ENCODE measurements around the gene PATJ.
A peak's percentile ranks its signal among the peaks of the same experiment; 100 is the strongest.

Gene PATJ

GRCh38 chr1:61732726-61733125 is 9.6 kb upstream of the PATJ start:
- Histone ChIP-seq H3K23ac (ENCODE audit: low read length in 2 of 2) (no peak overlapping the region), H3K4me1 (ENCODE audit: control insufficient read depth, insufficient read depth, low read depth, low read length) (no peaks in the 10 kb centered on the region), H4K91ac (ENCODE audit: low read length) (no peak overlapping the region), H3K36me3 (ENCODE audit: control insufficient read depth in 1 of 2, insufficient read depth in 2 of 2, low read depth in 1 of 2, low read length in 2 of 2) (no peaks in the 10 kb centered on the region), H3K18ac (ENCODE audit: low read depth in 1 of 2, low read length in 2 of 2) (no peak overlapping the region), H3K4me2 (ENCODE audit: low read length, poor library complexity, severe bottlenecking) (no peak overlapping the region), H3K4ac (ENCODE audit: low read depth in 1 of 2, low read length in 2 of 2) (no peak overlapping the region), H3K79me1 (replicated peaks; ENCODE audit: low read length, poor library complexity, severe bottlenecking) (no peaks in the 10 kb centered on the region), H2BK12ac (ENCODE audit: low read length in 2 of 2) (no peak overlapping the region), H3K9me3 (ENCODE audit: control insufficient read depth, low read length) (no peaks in the 10 kb centered on the region), H3K27me3 (ENCODE audit: control insufficient read depth in 1 of 2, insufficient read depth in 1 of 2, low read length in 2 of 2) (no peaks in the 10 kb centered on the region), H3K14ac (ENCODE audit: low read length in 2 of 2) (no peak overlapping the region), H3K27ac (ENCODE audit: low read length, poor library complexity, severe bottlenecking) (no peak overlapping the region), H3K4me3 (ENCODE audit: insufficient read depth in 1 of 2, low read depth in 1 of 2, low read length in 2 of 2) (no peak overlapping the region), H2AK5ac (ENCODE audit: low read length, severe bottlenecking) (no peak overlapping the region), H4K8ac (ENCODE audit: low read length) (no peak overlapping the region), H3K9ac (ENCODE audit: low read length) (no peak overlapping the region), H2BK120ac (ENCODE audit: low read depth, low read length) (no peak overlapping the region), H2BK5ac (ENCODE audit: low read depth, low read length, poor library complexity, severe bottlenecking) (no peak overlapping the region), H2AFZ (ENCODE audit: low read depth, low read length) (no peak overlapping the region), H2BK15ac (ENCODE audit: low read depth, poor library complexity, severe bottlenecking) (no peak overlapping the region)
- no peak for DNase-seq
- WGBS: 86% methylated on average over 3 of the region's 3 CpGs

- H3K27ac ChIP-seq (ENCODE audit: low read length, poor library complexity, severe bottlenecking): no peak overlapping the region
- H2AFZ ChIP-seq (ENCODE audit: low read depth, low read length): no peak overlapping the region
- no peaks in the 10 kb centered on the region for H3K27me3 ChIP-seq (ENCODE audit: control insufficient read depth in 1 of 2, insufficient read depth in 1 of 2, low read length in 2 of 2)
- H2AK5ac ChIP-seq (ENCODE audit: low read length, severe bottlenecking): no peak overlapping the region
- peak overlapping the region in 1 of 2 experiments; percentile 85 for H3K4me3 ChIP-seq (ENCODE audit: insufficient read depth in 1 of 2, low read depth in 1 of 2, low read length in 2 of 2)
- no peaks in the 10 kb centered on the region for H3K9me3 ChIP-seq (ENCODE audit: control insufficient read depth, low read length)
- H2BK15ac ChIP-seq (ENCODE audit: low read depth, poor library complexity, severe bottlenecking): no peak overlapping the region
- no peak overlapping the region for H2BK120ac ChIP-seq (ENCODE audit: low read depth, low read length)
- peaks cover 4% of the 10 kb centered on the region for H3K4me1 ChIP-seq (ENCODE audit: control insufficient read depth, insufficient read depth, low read depth, low read length)
- no peak overlapping the region for H2BK5ac ChIP-seq (ENCODE audit: low read depth, low read length, poor library complexity, severe bottlenecking)
- peak overlapping the region; percentile 54 for H4K8ac ChIP-seq (ENCODE audit: low read length)
- no peak overlapping the region for H3K4ac ChIP-seq (ENCODE audit: low read depth in 1 of 2, low read length in 2 of 2)
- no peak overlapping the region for H3K23ac ChIP-seq (ENCODE audit: low read length in 2 of 2)
- H2BK12ac ChIP-seq (ENCODE audit: low read length in 2 of 2): no peak overlapping the region
- no peak for DNase-seq
- no peak overlapping the region for H3K4me2 ChIP-seq (ENCODE audit: low read length, poor library complexity, severe bottlenecking)
- no peak overlapping the region for H3K14ac ChIP-seq (ENCODE audit: low read length in 2 of 2)
- H3K9ac ChIP-seq (ENCODE audit: low read length): peak overlapping the region; percentile 97
- H4K91ac ChIP-seq (ENCODE audit: low read length): no peak overlapping the region
- H3K36me3 ChIP-seq (ENCODE audit: control insufficient read depth in 1 of 2, insufficient read depth in 2 of 2, low read depth in 1 of 2, low read length in 2 of 2): no peaks in the 10 kb centered on the region
- 90% methylated on average over 14 of the region's 19 CpGs for whole genome bisulfite sequencing
- H3K18ac ChIP-seq (ENCODE audit: low read depth in 1 of 2, low read length in 2 of 2): no peak overlapping the region
- peaks cover 11% of the 10 kb centered on the region for H3K79me1 ChIP-seq (replicated peaks; ENCODE audit: low read length, poor library complexity, severe bottlenecking)
Observed at GRCh38 chr1:61740751-61741700, 1.3 kb upstream of the PATJ start.

- H3K36me3 ChIP-seq (ENCODE audit: control insufficient read depth in 1 of 2, insufficient read depth in 2 of 2, low read depth in 1 of 2, low read length in 2 of 2): no peaks in the 10 kb centered on the region
- no peak overlapping the region for H2AK5ac ChIP-seq (ENCODE audit: low read length, severe bottlenecking)
- DNase-seq: peak; percentile 50
- H3K4me2 ChIP-seq (ENCODE audit: low read length, poor library complexity, severe bottlenecking): peak overlapping the region; percentile 75
- peak overlapping the region; percentile 79 for H2BK120ac ChIP-seq (ENCODE audit: low read depth, low read length)
- H2AFZ ChIP-seq (ENCODE audit: low read depth, low read length): peak overlapping the region; percentile 91
- H3K27ac ChIP-seq (ENCODE audit: low read length, poor library complexity, severe bottlenecking): peak overlapping the region; percentile 36
- H3K4me3 ChIP-seq (ENCODE audit: insufficient read depth in 1 of 2, low read depth in 1 of 2, low read length in 2 of 2): peak overlapping the region; percentile 85 to 93
- peak overlapping the region; percentile 34 for H4K91ac ChIP-seq (ENCODE audit: low read length)
- no peak overlapping the region for H2BK12ac ChIP-seq (ENCODE audit: low read length in 2 of 2)
- peaks cover 6% of the 10 kb centered on the region for H3K4me1 ChIP-seq (ENCODE audit: control insufficient read depth, insufficient read depth, low read depth, low read length)
- 3% methylated on average over 41 of the region's 74 CpGs for WGBS
- peak overlapping the region; percentile 29 to 62 for H3K18ac ChIP-seq (ENCODE audit: low read depth in 1 of 2, low read length in 2 of 2)
- H2BK15ac ChIP-seq (ENCODE audit: low read depth, poor library complexity, severe bottlenecking): peak overlapping the region; percentile 96
- H3K14ac ChIP-seq (ENCODE audit: low read length in 2 of 2): peak overlapping the region in 1 of 2 experiments; percentile 11
- H3K9ac ChIP-seq (ENCODE audit: low read length): peak overlapping the region; percentile 97
- H3K23ac ChIP-seq (ENCODE audit: low read length in 2 of 2): no peak overlapping the region
- no peak overlapping the region for H2BK5ac ChIP-seq (ENCODE audit: low read depth, low read length, poor library complexity, severe bottlenecking)
- H3K9me3 ChIP-seq (ENCODE audit: control insufficient read depth, low read length): no peaks in the 10 kb centered on the region
- peak overlapping the region in 1 of 2 experiments; percentile 84 for H3K4ac ChIP-seq (ENCODE audit: low read depth in 1 of 2, low read length in 2 of 2)
- peak overlapping the region; percentile 47 for H4K8ac ChIP-seq (ENCODE audit: low read length)
- peaks cover 13% of the 10 kb centered on the region for H3K79me1 ChIP-seq (replicated peaks; ENCODE audit: low read length, poor library complexity, severe bottlenecking)
- no peaks in the 10 kb centered on the region for H3K27me3 ChIP-seq (ENCODE audit: control insufficient read depth in 1 of 2, insufficient read depth in 1 of 2, low read length in 2 of 2)
Observed at GRCh38 chr1:61742620-61743430, 545 bp downstream of the PATJ start.

GRCh38 chr1:61743431-61743705 is 1.1 kb downstream of the PATJ start:
- Histone ChIP-seq H3K79me1 (replicated peaks; ENCODE audit: low read length, poor library complexity, severe bottlenecking) (peaks cover 15% of the 10 kb centered on the region), H3K23ac (ENCODE audit: low read length in 2 of 2) (no peak overlapping the region), H2BK12ac (ENCODE audit: low read length in 2 of 2) (no peak overlapping the region), H4K8ac (ENCODE audit: low read length) (no peak overlapping the region), H4K91ac (ENCODE audit: low read length) (no peak overlapping the region), H2BK5ac (ENCODE audit: low read depth, low read length, poor library complexity, severe bottlenecking) (no peak overlapping the region), H2AK5ac (ENCODE audit: low read length, severe bottlenecking) (no peak overlapping the region), H3K9me3 (ENCODE audit: control insufficient read depth, low read length) (no peaks in the 10 kb centered on the region), H3K4me3 (ENCODE audit: insufficient read depth in 1 of 2, low read depth in 1 of 2, low read length in 2 of 2) (peak overlapping the region; percentile 85 to 93), H3K4ac (ENCODE audit: low read depth in 1 of 2, low read length in 2 of 2) (no peak overlapping the region), H3K18ac (ENCODE audit: low read depth in 1 of 2, low read length in 2 of 2) (no peak overlapping the region), H3K9ac (ENCODE audit: low read length) (peak overlapping the region; percentile 97), H2BK120ac (ENCODE audit: low read depth, low read length) (no peak overlapping the region), H2AFZ (ENCODE audit: low read depth, low read length) (no peak overlapping the region), H3K4me2 (ENCODE audit: low read length, poor library complexity, severe bottlenecking) (peak overlapping the region; percentile 75), H3K4me1 (ENCODE audit: control insufficient read depth, insufficient read depth, low read depth, low read length) (peaks cover 6% of the 10 kb centered on the region), H2BK15ac (ENCODE audit: low read depth, poor library complexity, severe bottlenecking) (no peak overlapping the region), H3K27ac (ENCODE audit: low read length, poor library complexity, severe bottlenecking) (peak overlapping the region; percentile 36), H3K36me3 (ENCODE audit: control insufficient read depth in 1 of 2, insufficient read depth in 2 of 2, low read depth in 1 of 2, low read length in 2 of 2) (no peaks in the 10 kb centered on the region), H3K27me3 (ENCODE audit: control insufficient read depth in 1 of 2, insufficient read depth in 1 of 2, low read length in 2 of 2) (no peaks in the 10 kb centered on the region), H3K14ac (ENCODE audit: low read length in 2 of 2) (no peak overlapping the region)
- DNase-seq: no peak
- WGBS: 40% methylated on average over 4 of the region's 5 CpGs

Data from mesenchymal stem cell (in vitro differentiated cells and primary cell).